SK-N-SH treated with all-trans-retinoic acid at 6 μM for 48 hours (cell line): ENCODE measurements around the gene SLC26A9.

Experiments
- ARNTL ChIP-seq: fragments of 450-650 bp; formaldehyde crosslinking; IDR thresholded peaks from 2 replicates; pipeline ENCODE4 v1.5.0; 2020; ENCODE audit warnings: low read depth, mild to moderate bottlenecking, moderate library complexity, borderline replicate concordance
- BACH2 ChIP-seq: fragments of 250-450 bp; sonication (Bioruptor Pico); IDR thresholded peaks from 2 replicates; pipeline ENCODE4 v1.9.0; 2021; ENCODE audit warnings: mild to moderate bottlenecking, borderline replicate concordance
- CREB5 ChIP-seq: fragments of 250-450 bp; sonication (Bioruptor Pico); IDR thresholded peaks from 2 replicates; pipeline ENCODE4 v1.5.1; 2020; ENCODE audit warnings: low read depth, mild to moderate bottlenecking, moderate library complexity
- CSRNP3 ChIP-seq: fragments of 250-450 bp; sonication (Bioruptor Pico); IDR thresholded peaks from 2 replicates; pipeline ENCODE4 v1.5.1; 2021; ENCODE audit warnings: mild to moderate bottlenecking, moderate library complexity
- GLIS3 ChIP-seq: fragments of 250-450 bp; sonication (Bioruptor Pico); IDR thresholded peaks from 2 replicates; pipeline ENCODE4 v1.5.0; 2020; ENCODE audit warnings: mild to moderate bottlenecking, moderate library complexity
- ISL1 ChIP-seq: fragments of 250-450 bp; sonication (Bioruptor Pico); IDR thresholded peaks from 2 replicates; pipeline ENCODE4 v2.1.2; 2022; ENCODE audit warnings: mild to moderate bottlenecking, moderate library complexity
- PATZ1 ChIP-seq: fragments of 250-450 bp; sonication (Bioruptor Pico); IDR thresholded peaks from 2 replicates; pipeline ENCODE4 v1.8.0; 2020; ENCODE audit warnings: mild to moderate bottlenecking, moderate library complexity, borderline replicate concordance
- PPARA ChIP-seq: fragments of 250-450 bp; sonication (Bioruptor Pico); IDR thresholded peaks from 2 replicates; pipeline ENCODE4 v1.5.0; 2020; ENCODE audit warnings: mild to moderate bottlenecking, borderline replicate concordance
- RARB ChIP-seq: fragments of 250-450 bp; sonication (Bioruptor Pico); IDR thresholded peaks from 2 replicates; pipeline ENCODE4 v1.8.0; 2021; ENCODE audit warnings: mild to moderate bottlenecking, moderate library complexity
- SNAI2 ChIP-seq: fragments of 250-450 bp; sonication (Bioruptor Pico); IDR thresholded peaks from 2 replicates; pipeline ENCODE4 v1.5.0; 2020; ENCODE audit warnings: mild to moderate bottlenecking, moderate library complexity
- TOX ChIP-seq: fragments of 250-450 bp; sonication (Bioruptor Pico); IDR thresholded peaks from 2 replicates; pipeline ENCODE4 v1.8.0; 2021; ENCODE audit warnings: mild to moderate bottlenecking, moderate library complexity, borderline replicate concordance
- ZFP30 ChIP-seq: fragments of 450-650 bp; formaldehyde crosslinking; IDR thresholded peaks from 2 replicates; pipeline ENCODE4 v1.5.0; 2022; ENCODE audit warnings: mild to moderate bottlenecking, moderate library complexity
- ZNF565 ChIP-seq: fragments of 450-650 bp; formaldehyde crosslinking; conservative IDR thresholded peaks from 2 replicates; pipeline ENCODE4 v1.5.0; 2020; ENCODE audit warnings: low read depth, mild to moderate bottlenecking, moderate library complexity
- ZNF70 ChIP-seq: fragments of 450-650 bp; formaldehyde crosslinking; IDR thresholded peaks from 2 replicates; pipeline ENCODE4 v1.5.0; 2020; ENCODE audit warnings: mild to moderate bottlenecking, moderate library complexity

GRCh38 chr1:205883792-205884191, 59.5 kb downstream of the SLC26A9 start:
- TF ChIP-seq RARB (CRISPR knock-in tag) (no peak), BACH2 (CRISPR knock-in tag) (no peak), PATZ1 (no peak), ZNF565 (no peak), ARNTL (no peak), GLIS3 (no peak), ZFP30 (CRISPR knock-in tag) (no peak), CSRNP3 (no peak), CREB5 (CRISPR knock-in tag) (no peak), ZNF70 (no peak), SNAI2 (no peak), PPARA (no peak), TOX (no peak), ISL1 (CRISPR knock-in tag) (no peak)
